ENCODE measurements around the gene PGLYRP2.

The PGLYRP2 gene

DNA sequence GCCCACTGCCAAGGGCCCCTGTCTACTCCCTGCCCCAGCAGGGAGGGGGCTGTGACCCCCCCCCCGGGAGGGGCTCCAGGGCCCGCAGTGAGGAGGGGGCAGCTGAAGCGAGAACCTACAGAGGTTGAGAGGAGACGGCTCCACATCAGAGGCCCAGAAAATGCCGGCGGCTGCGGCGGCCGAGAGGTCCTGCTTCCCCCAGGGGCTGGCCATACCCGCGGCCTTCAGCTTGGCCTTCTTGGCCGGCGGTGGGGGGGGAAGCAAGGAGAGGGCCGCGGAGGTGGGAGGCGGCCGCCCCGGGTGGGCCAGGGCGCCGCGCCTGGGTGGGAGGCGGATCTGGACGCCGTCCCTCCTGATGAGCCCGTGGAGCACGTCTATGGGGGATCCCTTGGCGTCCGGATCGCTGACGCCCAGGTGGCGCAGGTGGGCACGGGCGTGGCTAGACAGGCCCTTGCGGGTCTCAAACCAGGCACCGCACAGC, 51.3 kb downstream of the PGLYRP2 start:
- no peak overlapping the region for H4K8ac ChIP-seq (ENCODE audit: low read depth, low read length)
- H3K36me3 ChIP-seq (ENCODE audit: control insufficient read depth in 1 of 2, insufficient read depth in 2 of 2, low read length in 2 of 2): peaks cover 59 to 68% of the 10 kb centered on the region in 2 experiments
- no peak overlapping the region for H2BK12ac ChIP-seq (ENCODE audit: low read length)
- H3K27me3 ChIP-seq (ENCODE audit: insufficient read depth, low read length): no peaks in the 10 kb centered on the region
- H3K4me1 ChIP-seq (ENCODE audit: control insufficient read depth in 1 of 2, insufficient read depth in 2 of 2, low read length in 2 of 2): peaks cover 9 to 10% of the 10 kb centered on the region in 2 experiments
- H2BK5ac ChIP-seq (ENCODE audit: low read depth, low read length, poor library complexity): no peak overlapping the region
- peaks cover 19% of the 10 kb centered on the region for H3K79me2 ChIP-seq (ENCODE audit: control insufficient read depth, insufficient read depth, low read length, poor library complexity)
- H2AFZ ChIP-seq (ENCODE audit: insufficient read depth, low read length, poor library complexity): no peak overlapping the region
- no CpG with 5 or more reads among the region's 35 CpGs for WGBS (ENCODE audit: extremely low coverage, insufficient coverage, insufficient read length)
- H3K9me3 ChIP-seq (ENCODE audit: insufficient read depth, low read depth, low read length): peaks cover 8% of the 10 kb centered on the region
- no peak overlapping the region for H3K4me3 ChIP-seq (ENCODE audit: low read depth, low read length)
- no peak overlapping the region for H3K4me2 ChIP-seq (ENCODE audit: low read length)
- no peak overlapping the region for H3K4ac ChIP-seq (ENCODE audit: low read depth, low read length)
- no peak overlapping the region for H3K9ac ChIP-seq (ENCODE audit: low read length)
- no peak overlapping the region for H4K91ac ChIP-seq (ENCODE audit: low read depth, low read length)
- no peak overlapping the region for H3K27ac ChIP-seq (ENCODE audit: low read depth, low read length)
- no peak overlapping the region for H2BK120ac ChIP-seq (ENCODE audit: insufficient read depth, low read length, poor library complexity)
- no peak overlapping the region for H3K14ac ChIP-seq (ENCODE audit: low read length)
- H3K18ac ChIP-seq (ENCODE audit: low read length): no peak overlapping the region
- no peak overlapping the region for H2AK5ac ChIP-seq (ENCODE audit: low read length)
- H3K23ac ChIP-seq (ENCODE audit: low read length): no peak overlapping the region
- H3K79me1 ChIP-seq (ENCODE audit: low read length): peaks cover 9% of the 10 kb centered on the region
- DNase-seq: no peak
- no peak overlapping the region for H4K12ac ChIP-seq (ENCODE audit: low read depth, low read length)

DNA sequence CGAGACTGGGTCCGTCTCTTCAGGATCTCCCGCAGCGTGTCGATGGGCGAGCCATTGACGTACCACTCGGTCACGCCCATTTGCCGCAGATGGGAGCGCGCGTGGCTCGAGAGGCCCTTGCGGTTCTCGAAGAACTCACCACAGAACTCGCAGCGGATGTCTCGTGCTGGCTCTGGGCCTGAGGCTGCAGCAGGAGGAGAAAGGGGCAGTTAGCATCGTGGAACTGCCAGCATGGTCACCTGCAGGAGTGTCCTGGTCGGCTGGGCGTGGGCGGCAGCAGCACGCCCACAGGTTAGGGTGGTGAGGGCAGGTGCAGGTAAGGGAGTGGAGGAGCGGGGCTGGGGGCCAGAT, 52.0 kb downstream of the PGLYRP2 start:
- Histone ChIP-seq H3K27me3 (ENCODE audit: insufficient read depth, low read length) (no peaks in the 10 kb centered on the region), H3K14ac (ENCODE audit: low read length) (no peak overlapping the region), H3K9ac (ENCODE audit: low read length) (no peak overlapping the region), H4K12ac (ENCODE audit: low read depth, low read length) (no peak overlapping the region), H3K9me3 (ENCODE audit: insufficient read depth, low read depth, low read length) (peaks cover 8% of the 10 kb centered on the region), H3K79me1 (ENCODE audit: low read length) (peaks cover 5% of the 10 kb centered on the region), H4K91ac (ENCODE audit: low read depth, low read length) (no peak overlapping the region), H3K36me3 (ENCODE audit: control insufficient read depth in 1 of 2, insufficient read depth in 2 of 2, low read length in 2 of 2) (peaks cover 67 to 75% of the 10 kb centered on the region in 2 experiments), H3K4me2 (ENCODE audit: low read length) (no peak overlapping the region), H2AFZ (ENCODE audit: insufficient read depth, low read length, poor library complexity) (no peak overlapping the region), H3K79me2 (ENCODE audit: control insufficient read depth, insufficient read depth, low read length, poor library complexity) (peaks cover 17% of the 10 kb centered on the region), H3K4ac (ENCODE audit: low read depth, low read length) (no peak overlapping the region), H3K4me3 (ENCODE audit: low read depth, low read length) (peak overlapping the region; percentile 51), H4K8ac (ENCODE audit: low read depth, low read length) (no peak overlapping the region), H2BK12ac (ENCODE audit: low read length) (no peak overlapping the region), H2BK5ac (ENCODE audit: low read depth, low read length, poor library complexity) (no peak overlapping the region), H2BK120ac (ENCODE audit: insufficient read depth, low read length, poor library complexity) (no peak overlapping the region), H3K18ac (ENCODE audit: low read length) (no peak overlapping the region), H3K4me1 (ENCODE audit: control insufficient read depth in 1 of 2, insufficient read depth in 2 of 2, low read length in 2 of 2) (peaks cover 9 to 10% of the 10 kb centered on the region in 2 experiments), H2AK5ac (ENCODE audit: low read length) (no peak overlapping the region), H3K27ac (ENCODE audit: low read depth, low read length) (no peak overlapping the region), H3K23ac (ENCODE audit: low read length) (no peak overlapping the region)
- DNase-seq: no peak
- WGBS (ENCODE audit: extremely low coverage, insufficient coverage, insufficient read length): no CpG with 5 or more reads among the region's 25 CpGs

DNA sequence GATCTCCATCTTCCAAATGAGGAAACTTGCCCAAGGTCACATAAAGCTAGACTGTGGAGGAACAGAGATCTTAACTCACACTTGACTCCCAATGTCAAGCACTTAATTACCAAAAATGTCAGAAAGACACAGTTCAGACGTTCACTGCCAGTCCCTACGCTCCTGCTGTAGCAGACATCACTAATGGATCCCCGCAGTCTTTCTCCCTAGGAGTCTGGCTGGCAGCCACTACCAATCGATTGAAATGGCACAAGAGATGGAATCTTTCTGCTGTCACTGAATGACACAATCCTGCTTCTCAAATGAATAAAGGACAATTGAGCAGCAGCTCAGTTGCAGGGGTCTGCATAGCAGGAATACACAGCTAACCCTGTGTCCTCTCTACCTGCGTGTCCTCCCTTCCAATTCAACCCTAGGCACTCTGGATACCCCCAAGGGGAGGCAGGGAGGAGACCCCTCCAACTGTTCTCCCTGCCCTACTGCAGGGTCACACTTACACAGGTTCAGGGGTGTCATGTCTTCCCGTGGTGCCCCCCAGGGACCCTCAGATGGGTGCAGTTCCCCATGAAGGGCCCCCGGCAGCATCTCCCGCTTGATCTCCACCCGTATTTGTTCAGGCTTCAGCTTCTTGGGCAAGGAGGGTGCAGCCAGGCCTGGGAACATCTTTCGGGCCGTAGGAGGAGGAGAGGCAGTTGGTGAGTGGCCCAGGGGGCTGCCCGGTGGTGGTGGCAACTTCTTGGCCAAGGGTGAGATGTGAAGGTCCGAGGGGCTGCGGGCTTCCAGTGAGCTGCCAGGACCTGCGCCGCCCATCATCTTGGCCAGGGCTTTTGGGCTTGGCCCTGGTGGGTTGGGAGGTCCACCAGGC, 52.6 kb downstream of the PGLYRP2 start:
- H4K8ac ChIP-seq (ENCODE audit: low read depth, low read length): no peak overlapping the region
- peaks cover 8% of the 10 kb centered on the region for H3K9me3 ChIP-seq (ENCODE audit: insufficient read depth, low read depth, low read length)
- no peak overlapping the region for H2AFZ ChIP-seq (ENCODE audit: insufficient read depth, low read length, poor library complexity)
- no peak overlapping the region for H2BK5ac ChIP-seq (ENCODE audit: low read depth, low read length, poor library complexity)
- no peak overlapping the region for H2AK5ac ChIP-seq (ENCODE audit: low read length)
- H3K36me3 ChIP-seq (ENCODE audit: control insufficient read depth in 1 of 2, insufficient read depth in 2 of 2, low read length in 2 of 2): peaks cover 68 to 76% of the 10 kb centered on the region in 2 experiments
- no peak overlapping the region for H4K91ac ChIP-seq (ENCODE audit: low read depth, low read length)
- no peak overlapping the region for H3K14ac ChIP-seq (ENCODE audit: low read length)
- no peak overlapping the region for H2BK120ac ChIP-seq (ENCODE audit: insufficient read depth, low read length, poor library complexity)
- H2BK12ac ChIP-seq (ENCODE audit: low read length): no peak overlapping the region
- no peak overlapping the region for H3K9ac ChIP-seq (ENCODE audit: low read length)
- no peak for DNase-seq
- no peak overlapping the region for H3K4me2 ChIP-seq (ENCODE audit: low read length)
- peaks cover 7 to 9% of the 10 kb centered on the region in 2 experiments for H3K4me1 ChIP-seq (ENCODE audit: control insufficient read depth in 1 of 2, insufficient read depth in 2 of 2, low read length in 2 of 2)
- H4K12ac ChIP-seq (ENCODE audit: low read depth, low read length): no peak overlapping the region
- no peak overlapping the region for H3K18ac ChIP-seq (ENCODE audit: low read length)
- no peaks in the 10 kb centered on the region for H3K27me3 ChIP-seq (ENCODE audit: insufficient read depth, low read length)
- H3K79me1 ChIP-seq (ENCODE audit: low read length): no peaks in the 10 kb centered on the region
- peaks cover 11% of the 10 kb centered on the region for H3K79me2 ChIP-seq (ENCODE audit: control insufficient read depth, insufficient read depth, low read length, poor library complexity)
- H3K4ac ChIP-seq (ENCODE audit: low read depth, low read length): no peak overlapping the region
- H3K23ac ChIP-seq (ENCODE audit: low read length): no peak overlapping the region
- H3K4me3 ChIP-seq (ENCODE audit: low read depth, low read length): peak overlapping the region; percentile 51
- no CpG with 5 or more reads among the region's 16 CpGs for WGBS (ENCODE audit: extremely low coverage, insufficient coverage, insufficient read length)
- no peak overlapping the region for H3K27ac ChIP-seq (ENCODE audit: low read depth, low read length)

- no peaks in the 10 kb centered on the region for H3K4me1 ChIP-seq (ENCODE audit: control insufficient read depth in 1 of 2, insufficient read depth in 2 of 2, low read length in 2 of 2)
- no peak overlapping the region for H4K8ac ChIP-seq (ENCODE audit: low read depth, low read length)
- no peak overlapping the region for H3K18ac ChIP-seq (ENCODE audit: low read length)
- no peaks in the 10 kb centered on the region for H3K27me3 ChIP-seq (ENCODE audit: insufficient read depth, low read length)
- H4K12ac ChIP-seq (ENCODE audit: low read depth, low read length): no peak overlapping the region
- H3K79me2 ChIP-seq (ENCODE audit: control insufficient read depth, insufficient read depth, low read length, poor library complexity): peaks cover 2% of the 10 kb centered on the region
- H3K4me3 ChIP-seq (ENCODE audit: low read depth, low read length): no peak overlapping the region
- no peak overlapping the region for H4K91ac ChIP-seq (ENCODE audit: low read depth, low read length)
- no peak overlapping the region for H3K27ac ChIP-seq (ENCODE audit: low read depth, low read length)
- H3K9ac ChIP-seq (ENCODE audit: low read length): no peak overlapping the region
- no peak overlapping the region for H3K4me2 ChIP-seq (ENCODE audit: low read length)
- H2AFZ ChIP-seq (ENCODE audit: insufficient read depth, low read length, poor library complexity): no peak overlapping the region
- H3K9me3 ChIP-seq (ENCODE audit: insufficient read depth, low read depth, low read length): peaks cover 8% of the 10 kb centered on the region
- peaks cover 74 to 77% of the 10 kb centered on the region in 2 experiments for H3K36me3 ChIP-seq (ENCODE audit: control insufficient read depth in 1 of 2, insufficient read depth in 2 of 2, low read length in 2 of 2)
- H3K23ac ChIP-seq (ENCODE audit: low read length): no peak overlapping the region
- WGBS (ENCODE audit: extremely low coverage, insufficient coverage, insufficient read length): no CpG with 5 or more reads among the region's 36 CpGs
- H3K4ac ChIP-seq (ENCODE audit: low read depth, low read length): no peak overlapping the region
- no peak overlapping the region for H2BK12ac ChIP-seq (ENCODE audit: low read length)
- H2BK5ac ChIP-seq (ENCODE audit: low read depth, low read length, poor library complexity): no peak overlapping the region
- no peaks in the 10 kb centered on the region for H3K79me1 ChIP-seq (ENCODE audit: low read length)
- no peak for DNase-seq
- no peak overlapping the region for H2AK5ac ChIP-seq (ENCODE audit: low read length)
- no peak overlapping the region for H2BK120ac ChIP-seq (ENCODE audit: insufficient read depth, low read length, poor library complexity)
- no peak overlapping the region for H3K14ac ChIP-seq (ENCODE audit: low read length)
Measured at GRCh38 chr19:15425321-15425950, 53.9 kb downstream of the PGLYRP2 start.

All from trophoblast cell (in vitro differentiated cells and primary cell).